Measurements from ENCODE around the gene TMEM225B.

- TF ChIP-seq, protein P1, sequence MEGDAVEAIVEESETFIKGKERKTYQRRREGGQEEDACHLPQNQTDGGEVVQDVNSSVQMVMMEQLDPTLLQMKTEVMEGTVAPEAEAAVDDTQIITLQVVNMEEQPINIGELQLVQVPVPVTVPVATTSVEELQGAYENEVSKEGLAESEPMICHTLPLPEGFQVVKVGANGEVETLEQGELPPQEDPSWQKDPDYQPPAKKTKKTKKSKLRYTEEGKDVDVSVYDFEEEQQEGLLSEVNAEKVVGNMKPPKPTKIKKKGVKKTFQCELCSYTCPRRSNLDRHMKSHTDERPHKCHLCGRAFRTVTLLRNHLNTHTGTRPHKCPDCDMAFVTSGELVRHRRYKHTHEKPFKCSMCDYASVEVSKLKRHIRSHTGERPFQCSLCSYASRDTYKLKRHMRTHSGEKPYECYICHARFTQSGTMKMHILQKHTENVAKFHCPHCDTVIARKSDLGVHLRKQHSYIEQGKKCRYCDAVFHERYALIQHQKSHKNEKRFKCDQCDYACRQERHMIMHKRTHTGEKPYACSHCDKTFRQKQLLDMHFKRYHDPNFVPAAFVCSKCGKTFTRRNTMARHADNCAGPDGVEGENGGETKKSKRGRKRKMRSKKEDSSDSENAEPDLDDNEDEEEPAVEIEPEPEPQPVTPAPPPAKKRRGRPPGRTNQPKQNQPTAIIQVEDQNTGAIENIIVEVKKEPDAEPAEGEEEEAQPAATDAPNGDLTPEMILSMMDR (conservative IDR thresholded peaks at IDR 0.05; ENCODE audit: low read depth, low read length), result no peak
- no peak for TF ChIP-seq EZH2 (IDR thresholded peaks at IDR 0.05; ENCODE audit: borderline replicate concordance, low read depth, low read length, poor library complexity, severe bottlenecking)
These were observed 45.4 kb downstream of the TMEM225B start for GRCh38 chr7:99643464-99643863.
